Omental fat pad (tissue), 4 donors: ENCODE results near the gene ZBTB45. TPM values are rescaled to one million over a fixed set of nuclear protein-coding genes. Genes with fewer than 3 reads are reported as not detected.

Experiments
- ATAC-seq: fragments of 150-250 bp; one replicate; pipeline ENCODE4 v1.9.1; 2016; ENCODE audit warnings: mild to moderate bottlenecking, moderate library complexity; ENCODE audit not compliant: low FRiP score
- DNase-seq: peaks from one replicate; pipeline ENCODE4 v3.0.0-alpha.2; 2019; ENCODE audit warnings: low spot score
- total RNA-seq, 4 donors: library from RNA; depleted of rRNA; stranded (reverse); fragments of >200 nt; gene quantifications; one replicate each; pipeline ENCODE4 v1.1.0, GENCODE V29; 2016
- TF ChIP-seq, protein P1 (sequence below), 3 donors: fragments of 450-650 bp; IDR thresholded peaks; one replicate each; pipeline ENCODE4 v1.5.1; 2016 to 2017; ENCODE audit warnings: antibody characterized with exemption in 3 of 3, mild to moderate bottlenecking in 3 of 3, moderate library complexity in 2 of 3

ZBTB45 gene
- total RNA-seq, 4 donors from 2014 or later: 4.6 to 10.2 (median 8.4) TPM

DNA sequence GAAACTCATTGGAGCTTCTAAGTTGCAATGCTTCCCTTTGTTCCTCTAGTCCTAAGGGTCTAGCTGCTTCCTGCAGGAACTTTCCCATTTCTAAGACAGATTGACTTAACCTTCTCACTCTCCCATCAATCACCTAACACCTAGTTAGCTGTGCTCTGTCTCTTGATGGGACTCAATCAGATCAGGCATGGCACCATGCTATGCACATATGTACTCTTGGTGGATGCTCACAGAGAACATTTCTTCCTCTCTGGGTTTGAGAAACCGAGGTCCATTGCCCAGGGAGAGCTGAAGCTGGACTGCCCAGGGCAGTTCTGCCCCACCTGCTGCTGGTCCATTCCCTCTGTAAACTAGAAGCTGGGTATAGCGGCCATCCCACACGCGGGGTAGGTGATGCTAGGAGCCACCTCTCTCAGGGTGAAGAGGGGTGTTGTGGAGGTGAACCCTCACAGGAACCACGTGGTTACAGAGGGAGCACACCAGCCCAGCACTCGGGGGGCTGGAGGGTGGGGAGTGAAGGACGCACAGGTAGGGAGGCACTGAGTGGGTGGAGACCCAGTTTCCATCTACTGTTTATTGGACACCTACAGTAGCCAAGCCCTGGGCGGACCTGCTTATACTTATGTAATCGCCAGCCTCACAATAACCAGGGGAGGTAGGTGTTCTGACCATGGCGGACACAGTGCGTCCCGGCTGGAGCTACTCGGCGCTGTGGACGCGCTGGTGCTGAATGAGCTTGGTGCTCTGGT lies 41.9 kb upstream of the ZBTB45 start:
- TF ChIP-seq, protein P1, sequence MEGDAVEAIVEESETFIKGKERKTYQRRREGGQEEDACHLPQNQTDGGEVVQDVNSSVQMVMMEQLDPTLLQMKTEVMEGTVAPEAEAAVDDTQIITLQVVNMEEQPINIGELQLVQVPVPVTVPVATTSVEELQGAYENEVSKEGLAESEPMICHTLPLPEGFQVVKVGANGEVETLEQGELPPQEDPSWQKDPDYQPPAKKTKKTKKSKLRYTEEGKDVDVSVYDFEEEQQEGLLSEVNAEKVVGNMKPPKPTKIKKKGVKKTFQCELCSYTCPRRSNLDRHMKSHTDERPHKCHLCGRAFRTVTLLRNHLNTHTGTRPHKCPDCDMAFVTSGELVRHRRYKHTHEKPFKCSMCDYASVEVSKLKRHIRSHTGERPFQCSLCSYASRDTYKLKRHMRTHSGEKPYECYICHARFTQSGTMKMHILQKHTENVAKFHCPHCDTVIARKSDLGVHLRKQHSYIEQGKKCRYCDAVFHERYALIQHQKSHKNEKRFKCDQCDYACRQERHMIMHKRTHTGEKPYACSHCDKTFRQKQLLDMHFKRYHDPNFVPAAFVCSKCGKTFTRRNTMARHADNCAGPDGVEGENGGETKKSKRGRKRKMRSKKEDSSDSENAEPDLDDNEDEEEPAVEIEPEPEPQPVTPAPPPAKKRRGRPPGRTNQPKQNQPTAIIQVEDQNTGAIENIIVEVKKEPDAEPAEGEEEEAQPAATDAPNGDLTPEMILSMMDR (IDR thresholded peaks at IDR 0.05): no peak
- DNase-seq: no peak
- ATAC-seq: no peak

DNA sequence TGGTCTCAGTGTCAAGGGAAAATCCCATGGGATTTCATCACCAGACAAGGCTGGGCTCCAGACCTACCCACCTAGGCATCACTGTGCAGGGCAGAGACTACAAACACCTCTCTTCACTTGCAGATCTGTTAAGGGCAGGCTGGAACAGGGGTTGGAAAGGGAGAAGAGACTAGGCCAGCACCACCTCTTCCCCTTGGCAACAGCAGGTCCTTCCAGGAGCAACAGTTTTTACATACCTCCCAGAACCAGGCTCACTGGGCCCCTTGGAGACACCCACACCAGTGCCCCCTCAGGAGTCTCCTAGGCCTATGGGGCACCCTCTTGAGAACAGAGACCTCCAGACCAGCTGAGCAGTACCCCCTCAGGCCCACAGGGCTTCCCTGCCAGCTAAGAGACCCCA lies 41.3 kb upstream of the ZBTB45 start:
- ATAC-seq: no peak
- DNase-seq: no peak
- TF ChIP-seq, protein P1 (IDR thresholded peaks at IDR 0.05): no peak

DNA sequence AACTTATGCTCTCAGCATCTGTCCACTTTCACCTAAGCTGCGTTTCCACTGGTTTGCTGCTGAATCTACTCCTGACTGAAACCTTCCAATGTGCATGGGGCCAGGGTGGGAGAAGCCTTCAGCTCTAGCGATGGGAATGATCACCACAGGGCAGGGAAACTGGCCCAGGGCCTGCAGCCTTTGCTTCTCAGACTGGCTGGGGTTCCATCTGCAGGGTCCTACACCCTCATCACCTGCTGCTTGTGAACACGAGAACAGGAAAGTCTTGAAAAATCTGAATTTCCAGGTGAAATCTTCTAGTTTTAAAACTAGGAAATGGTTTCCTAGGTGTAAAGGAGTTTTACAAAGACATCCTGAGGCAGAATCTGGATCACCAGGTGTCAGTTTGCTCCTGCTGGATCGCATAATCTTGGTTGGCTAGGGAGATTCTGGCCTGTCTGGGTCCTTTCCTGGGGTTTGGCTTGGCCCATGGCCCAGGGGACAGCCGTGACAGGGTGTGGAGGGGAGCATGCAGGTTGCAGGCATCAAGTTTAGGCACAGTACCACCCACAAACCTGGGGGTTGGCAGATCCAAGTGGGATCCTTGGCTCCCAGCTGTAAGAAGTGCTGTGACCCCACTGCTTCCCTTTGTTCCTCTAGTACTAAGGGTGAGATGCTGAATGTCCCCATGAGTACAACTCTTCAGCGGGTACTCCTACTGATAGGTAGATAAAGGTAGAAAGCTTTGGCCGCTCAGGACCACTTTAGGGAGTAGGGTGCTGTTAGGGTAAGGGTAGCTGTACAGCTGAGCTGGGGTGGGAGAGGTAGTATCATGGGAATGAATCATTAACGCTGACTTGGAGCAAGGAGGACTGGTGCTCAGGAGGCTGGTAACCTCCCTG lies 40.6 kb upstream of the ZBTB45 start:
- no peak for ATAC-seq
- TF ChIP-seq, protein P1 (IDR thresholded peaks at IDR 0.05): no peak
- no peak for DNase-seq

DNA sequence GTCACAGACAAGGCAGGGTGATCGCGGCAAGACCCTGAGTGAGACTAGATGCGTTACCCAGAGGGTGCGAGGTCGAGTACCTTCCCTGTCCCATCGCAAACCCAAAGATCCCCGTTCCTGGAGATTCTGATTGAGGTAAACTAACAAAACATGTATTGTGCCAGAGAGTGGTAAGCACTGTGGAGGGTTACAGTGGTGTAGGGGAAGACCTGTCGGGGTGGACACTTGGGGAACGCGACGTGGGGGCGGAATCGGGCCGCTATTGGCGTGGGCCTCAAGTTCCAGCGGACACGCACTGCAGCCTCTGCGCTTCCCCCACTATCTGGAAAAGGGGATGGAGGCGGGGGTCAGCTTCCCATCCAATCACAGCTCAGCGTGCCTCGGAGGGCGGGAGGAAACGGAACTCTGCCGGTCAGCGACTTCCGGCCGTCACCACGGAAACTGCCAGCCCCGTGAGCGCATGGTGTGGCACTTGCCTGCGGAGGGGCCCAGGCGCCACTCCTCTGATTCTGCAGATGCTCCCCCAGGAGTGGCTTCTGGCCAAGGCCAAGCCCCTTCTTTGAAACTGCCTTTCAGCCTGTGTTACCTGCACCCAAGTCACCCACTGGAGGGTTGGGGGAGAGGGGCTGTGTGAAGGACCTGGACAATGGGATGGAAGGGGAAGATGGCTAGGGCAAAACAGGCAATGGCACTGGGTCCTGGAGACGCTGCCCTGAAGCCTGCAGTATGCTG lies 39.8 kb upstream of the ZBTB45 start:
- ATAC-seq (peak; percentile 55), DNase-seq (peak; percentile 51)
- TF ChIP-seq, protein P1 (IDR thresholded peaks at IDR 0.05): no peak

DNA sequence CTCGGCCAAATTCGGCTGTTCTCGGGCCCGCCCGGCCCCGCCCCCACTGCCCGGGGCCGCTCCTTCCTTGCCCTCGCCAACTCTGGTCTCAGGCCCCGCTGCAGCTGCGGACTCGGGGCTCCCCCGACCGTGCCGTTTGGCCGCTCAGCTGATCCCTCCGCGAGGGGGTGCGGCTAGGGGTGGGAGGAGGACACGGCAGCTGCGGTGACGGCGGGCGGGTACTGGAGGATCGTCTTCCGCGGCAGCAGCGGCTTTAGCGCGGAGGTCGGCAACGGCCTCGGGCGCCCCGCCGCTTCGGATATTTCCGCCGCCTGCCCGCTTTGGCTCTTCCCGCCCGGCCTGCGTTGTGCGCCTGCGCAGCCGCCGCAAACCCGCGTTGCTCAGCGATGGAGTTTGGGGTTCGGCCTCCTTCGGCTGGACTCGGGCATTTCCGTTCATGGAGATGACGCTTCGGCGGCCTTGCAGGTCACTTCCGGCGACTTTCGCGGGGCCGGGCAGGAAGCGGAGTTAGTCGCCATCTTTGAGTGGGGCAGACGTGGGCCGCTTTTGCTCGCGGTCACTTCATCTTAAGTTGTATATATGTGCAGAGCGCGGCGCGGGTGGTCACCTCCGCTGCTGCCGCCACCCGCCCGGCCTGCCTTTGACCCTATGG lies 39.1 kb upstream of the ZBTB45 start:
- DNase-seq (peak; percentile 98), ATAC-seq (peak; percentile 68)
- TF ChIP-seq, protein P1 (IDR thresholded peaks at IDR 0.05): no peak

GRCh38 chr19:58558066-58558622 lies 38.5 kb upstream of the ZBTB45 start, which contains the start of gene UBE2M:
Gene UBE2M, minus strand, starts transcription at chr19:58558611. Its CDS starts 230 bp downstream, at chr19:58558381.
- no peak for DNase-seq
- ATAC-seq: no peak
- TF ChIP-seq, protein P1 (IDR thresholded peaks at IDR 0.05): no peak
